Kidney tubule cell (primary cell): Measurements from ENCODE around the gene CFDP1.

Experiments
- DNase-seq: peaks from one replicate; pipeline ENCODE4 v3.0.0-alpha.2; 2018; ENCODE audit warnings: low spot score

CFDP1 gene

DNA sequence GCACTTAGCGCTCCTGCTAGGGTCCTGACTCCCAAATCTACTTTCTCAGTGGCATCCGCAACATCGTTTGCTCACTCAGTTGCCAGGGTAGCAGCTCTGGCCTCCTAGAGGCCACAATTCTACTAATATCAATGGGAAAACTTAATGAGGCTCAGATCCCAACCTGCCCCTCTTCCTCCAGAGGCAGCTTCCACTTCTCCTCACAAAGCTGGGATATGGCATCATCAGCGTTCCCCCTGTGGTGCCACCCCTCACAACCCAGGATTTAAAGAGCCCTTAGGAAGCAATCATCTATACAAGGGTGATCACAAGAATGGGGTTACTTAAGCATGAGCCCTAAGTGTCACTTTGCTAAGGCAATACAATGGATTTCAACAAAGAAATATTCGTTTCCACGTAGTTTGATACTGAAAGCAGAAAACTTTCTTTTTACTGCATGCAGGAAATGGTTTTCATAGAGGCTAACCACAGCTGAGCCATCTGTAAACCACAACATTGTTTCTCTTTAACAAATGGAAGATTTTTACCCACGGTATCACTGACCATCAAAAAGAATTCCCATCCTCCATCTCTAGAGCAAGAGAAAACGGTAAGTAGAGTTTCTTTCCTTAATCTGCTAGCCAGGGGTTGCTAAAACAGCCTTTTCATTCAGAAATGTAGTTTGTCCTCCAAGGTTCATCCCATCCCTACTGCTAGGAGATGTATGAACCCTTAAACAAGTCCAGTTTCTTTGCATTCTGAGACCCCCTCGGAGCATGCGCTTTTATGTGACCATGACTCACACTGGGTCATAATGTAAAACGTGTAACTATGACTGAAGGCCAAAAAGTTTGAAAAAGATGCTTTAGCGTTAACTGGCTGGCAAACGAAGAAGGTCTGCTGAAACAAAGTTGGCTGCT, 113.5 kb downstream of the CFDP1 start:
- peak; percentile 83 for DNase-seq

DNA sequence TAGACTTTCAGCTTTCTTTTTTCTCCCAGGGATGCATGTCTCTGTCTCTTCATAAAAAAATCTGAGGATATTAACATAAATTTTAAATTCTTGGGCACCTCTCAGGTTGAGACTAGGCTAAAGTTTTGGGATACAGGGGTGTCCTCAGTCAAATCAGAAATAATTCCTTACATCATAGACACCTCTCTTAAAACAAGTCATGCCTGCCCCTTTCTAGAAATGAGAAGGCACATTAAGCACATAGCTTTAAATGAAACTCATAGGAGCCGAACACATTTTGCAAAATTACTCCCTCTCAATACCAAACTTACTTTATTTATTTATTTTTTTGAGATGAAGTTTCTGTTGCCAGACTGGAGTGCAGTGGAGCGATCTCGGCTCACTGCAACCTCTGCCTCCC, 114.6 kb downstream of the CFDP1 start:
- DNase-seq, result no peak

DNA sequence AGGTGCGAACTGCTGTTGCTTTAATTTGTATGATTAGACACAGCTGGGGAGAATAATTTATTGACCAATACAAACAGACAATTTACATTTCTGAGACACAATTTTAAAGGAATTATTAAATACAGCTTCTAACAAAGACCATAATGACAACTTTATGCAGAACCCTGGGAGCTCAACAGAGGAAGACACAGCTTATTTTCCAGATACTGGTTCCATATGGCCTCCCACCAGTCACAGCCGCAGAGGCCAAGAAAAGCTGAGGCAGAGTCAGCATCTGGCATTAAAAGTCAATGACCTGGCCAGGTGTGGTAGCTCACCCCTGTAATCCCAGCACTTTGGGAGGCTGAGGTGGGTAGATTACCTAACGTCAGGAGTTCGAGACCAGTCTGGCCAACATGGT, 115.8 kb downstream of the CFDP1 start:
- DNase-seq, result no peak

DNA sequence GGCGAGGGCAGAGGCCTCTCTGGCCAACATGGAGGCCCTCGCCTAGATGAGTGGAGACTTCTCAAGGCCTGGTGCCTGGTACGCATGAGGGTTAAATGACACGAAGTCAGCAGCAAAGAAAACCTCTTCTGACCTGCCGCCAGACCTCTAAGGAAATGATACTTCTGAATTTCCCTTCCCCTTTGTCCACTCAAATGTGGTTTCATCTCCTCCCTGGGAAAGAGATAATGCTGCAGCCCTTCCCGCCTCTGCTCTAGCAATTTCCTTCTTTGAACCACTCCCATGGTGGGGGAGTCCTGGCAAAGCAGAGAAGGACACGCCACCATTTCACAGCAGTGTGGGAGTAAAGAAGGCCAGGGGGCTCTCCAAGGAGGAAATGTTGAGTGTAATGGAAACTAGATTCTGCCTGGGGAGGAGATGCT, 116.2 kb downstream of the CFDP1 start:
- no peak for DNase-seq

DNA sequence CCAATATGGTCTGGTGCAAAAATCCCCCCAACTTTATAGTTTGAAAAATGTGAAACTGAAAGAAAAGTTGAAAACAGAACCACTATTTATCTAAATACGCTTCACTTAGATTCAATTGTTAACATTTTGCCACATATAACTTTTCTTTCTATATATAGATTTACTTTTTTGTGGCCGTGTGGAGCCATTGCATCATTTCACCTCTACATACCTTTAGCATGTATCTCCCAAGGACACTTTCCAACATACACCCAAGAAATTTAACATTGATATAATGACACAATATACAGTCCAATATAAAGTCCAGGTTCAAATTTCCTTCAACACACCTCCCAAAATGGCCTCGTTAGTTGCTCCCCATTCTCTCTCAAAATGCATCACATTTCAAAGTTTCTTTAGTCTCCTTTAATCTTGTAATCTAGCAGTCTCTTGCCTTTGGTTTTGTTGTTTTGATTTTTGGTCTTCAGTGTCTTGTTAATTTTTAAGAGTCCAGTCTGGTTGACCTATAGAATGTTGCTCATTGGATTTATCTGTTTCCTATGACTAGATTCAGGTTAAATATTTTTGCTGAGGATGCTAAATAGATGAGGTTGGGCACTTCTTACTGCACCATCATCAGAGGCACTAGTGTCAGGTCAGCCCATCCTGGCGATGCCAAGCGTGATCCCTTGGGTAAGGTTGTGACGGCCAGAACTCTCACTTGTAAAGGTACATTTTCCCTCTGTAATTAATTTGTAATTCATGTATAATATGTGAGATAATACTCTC, 117.6 kb downstream of the CFDP1 start:
- no peak for DNase-seq

DNA sequence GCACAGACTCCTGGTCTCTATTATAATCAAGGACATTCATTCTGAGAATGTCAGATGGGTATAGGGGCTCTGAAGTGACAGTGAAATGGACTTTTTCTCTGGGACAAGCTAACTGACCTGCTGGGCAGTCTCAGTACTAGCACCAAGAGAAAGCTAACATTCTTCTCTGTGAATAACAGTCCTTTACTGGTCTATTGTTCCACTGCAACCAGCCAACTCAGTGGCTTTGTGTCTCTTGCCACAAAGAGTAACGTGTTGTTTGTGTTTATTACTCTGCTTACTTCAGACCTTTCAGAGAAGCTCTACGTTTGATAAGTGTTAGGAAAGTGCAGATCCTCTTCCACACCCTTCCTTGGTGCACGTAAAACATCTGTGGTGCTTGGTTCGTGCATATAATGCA, 120.4 kb downstream of the CFDP1 start:
- no peak for DNase-seq

DNA sequence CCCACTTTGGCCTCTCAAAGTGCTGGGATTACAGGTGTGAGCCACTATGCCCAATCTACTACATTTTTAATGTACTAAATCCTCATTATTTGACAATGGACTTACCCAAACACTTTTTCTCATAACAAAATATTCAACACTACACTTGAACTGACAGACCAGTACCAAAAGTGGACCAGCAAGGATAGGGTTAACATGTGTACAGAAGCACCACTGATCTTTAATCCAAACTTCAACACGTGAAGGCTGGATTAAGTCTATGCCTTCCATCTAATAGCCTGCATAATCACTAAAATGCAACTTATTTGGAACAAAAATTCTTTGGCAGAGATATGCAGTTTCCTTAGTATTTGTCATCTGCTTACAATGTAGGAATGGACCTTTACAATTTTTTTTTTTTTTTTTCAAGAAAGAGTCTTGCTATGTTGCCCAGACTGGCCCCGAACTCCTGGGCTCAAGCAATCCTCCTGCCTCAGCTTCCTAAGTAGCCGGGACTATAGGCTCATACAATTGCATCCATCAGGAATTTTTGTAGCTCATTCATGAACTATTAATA, 121.8 kb downstream of the CFDP1 start:
- no peak for DNase-seq

DNA sequence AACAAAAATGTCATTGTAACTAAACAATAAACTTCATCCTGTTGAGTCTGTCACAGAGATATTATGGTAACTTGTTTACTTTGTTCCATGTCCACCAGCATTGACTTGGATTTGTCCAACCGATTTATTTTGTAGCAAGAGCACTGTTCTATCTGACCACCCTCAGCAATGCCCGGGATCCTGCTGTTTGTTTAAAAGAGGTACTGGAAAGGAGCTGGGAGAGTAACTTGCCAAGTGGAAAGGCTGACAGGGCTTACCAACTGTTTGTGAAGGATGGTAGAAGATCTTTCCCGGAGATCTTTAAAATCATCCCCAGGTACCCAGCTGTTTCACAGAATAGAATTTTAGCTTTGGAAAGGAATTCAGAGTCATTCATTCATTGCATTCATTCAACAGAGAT, 122.8 kb downstream of the CFDP1 start:
- no peak for DNase-seq

DNA sequence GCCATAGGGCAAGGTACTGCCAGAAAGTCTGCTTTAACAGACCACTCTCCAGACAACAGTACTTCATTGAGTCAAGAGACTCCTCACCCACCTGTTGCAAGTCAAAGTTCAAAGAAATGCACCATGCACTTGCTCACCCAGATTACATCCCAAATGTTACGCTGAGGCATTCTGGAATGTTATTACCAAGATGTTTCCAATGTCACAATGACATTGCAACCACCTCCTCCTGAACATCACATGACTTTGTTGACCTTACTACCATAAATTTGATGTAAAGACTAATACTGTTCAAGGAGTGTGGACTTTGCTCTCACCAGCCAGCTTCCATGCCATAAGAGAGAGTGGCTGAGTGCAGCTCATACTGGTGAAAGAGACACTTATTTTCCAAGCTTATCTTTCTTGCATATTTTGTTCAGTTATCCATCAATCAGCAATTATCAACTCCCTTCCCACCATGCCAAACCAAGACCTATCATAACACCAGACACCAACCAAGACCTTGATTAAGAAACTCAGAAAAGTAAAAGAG, 123.3 kb downstream of the CFDP1 start:
- DNase-seq, result no peak

DNA sequence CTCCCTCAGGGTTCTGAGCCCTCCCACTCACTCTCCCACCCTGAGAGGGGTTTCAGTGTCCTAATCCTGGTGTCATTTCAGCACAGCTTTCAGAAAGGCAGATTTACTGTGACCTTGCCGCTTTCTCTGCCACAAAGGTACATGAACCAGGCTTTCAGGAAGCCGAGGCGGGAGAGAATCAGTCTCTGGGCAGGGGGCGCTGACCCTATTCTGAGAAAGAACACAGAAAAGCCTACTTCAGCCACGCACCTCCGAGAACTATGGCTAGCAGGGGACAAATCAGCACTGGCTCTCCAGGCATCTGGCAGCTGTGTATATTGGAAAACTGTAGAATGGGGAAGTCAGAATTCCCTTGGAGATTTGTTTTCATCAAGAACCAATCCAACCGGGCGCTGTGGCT, 124.1 kb downstream of the CFDP1 start:
- no peak for DNase-seq

DNA sequence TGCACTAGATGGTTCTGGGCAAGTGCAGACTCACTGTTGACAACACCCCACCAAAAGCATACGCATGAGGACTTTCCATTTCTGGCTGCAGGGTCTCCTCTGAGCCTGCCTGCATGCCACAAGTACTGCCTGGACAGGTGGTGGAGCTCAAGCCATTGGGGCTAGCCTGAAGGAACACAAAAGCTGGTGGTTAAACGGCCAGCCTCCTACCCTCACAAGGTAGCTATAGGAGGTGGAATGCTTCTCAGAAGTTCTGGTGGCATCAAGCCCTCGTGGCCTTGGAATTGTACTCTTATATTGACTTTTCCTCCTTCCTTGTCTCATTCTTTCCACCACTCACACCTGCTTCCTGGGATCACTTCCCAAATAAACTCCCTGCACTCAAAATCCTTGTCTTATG, 125.3 kb downstream of the CFDP1 start:
- DNase-seq, result no peak

DNA sequence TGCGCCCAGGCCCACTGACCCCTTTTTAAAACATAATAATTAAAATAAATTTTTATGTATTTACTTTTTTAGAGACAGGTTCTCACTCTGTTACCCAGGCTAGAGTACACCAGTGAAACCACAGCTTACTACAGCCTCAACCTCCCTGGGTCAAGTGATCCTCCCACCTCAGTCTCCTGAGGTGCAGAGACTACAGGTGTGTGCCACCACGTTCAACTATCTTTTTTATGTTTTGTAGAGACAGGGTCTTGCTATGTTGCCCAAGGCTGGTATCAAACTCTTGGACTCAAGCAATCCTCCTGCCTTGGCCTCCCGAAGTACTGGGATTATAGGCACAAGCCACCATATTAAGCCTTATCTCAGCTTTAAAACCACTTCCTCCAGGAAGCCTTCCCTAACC, 125.8 kb downstream of the CFDP1 start:
- DNase-seq, result no peak

DNA sequence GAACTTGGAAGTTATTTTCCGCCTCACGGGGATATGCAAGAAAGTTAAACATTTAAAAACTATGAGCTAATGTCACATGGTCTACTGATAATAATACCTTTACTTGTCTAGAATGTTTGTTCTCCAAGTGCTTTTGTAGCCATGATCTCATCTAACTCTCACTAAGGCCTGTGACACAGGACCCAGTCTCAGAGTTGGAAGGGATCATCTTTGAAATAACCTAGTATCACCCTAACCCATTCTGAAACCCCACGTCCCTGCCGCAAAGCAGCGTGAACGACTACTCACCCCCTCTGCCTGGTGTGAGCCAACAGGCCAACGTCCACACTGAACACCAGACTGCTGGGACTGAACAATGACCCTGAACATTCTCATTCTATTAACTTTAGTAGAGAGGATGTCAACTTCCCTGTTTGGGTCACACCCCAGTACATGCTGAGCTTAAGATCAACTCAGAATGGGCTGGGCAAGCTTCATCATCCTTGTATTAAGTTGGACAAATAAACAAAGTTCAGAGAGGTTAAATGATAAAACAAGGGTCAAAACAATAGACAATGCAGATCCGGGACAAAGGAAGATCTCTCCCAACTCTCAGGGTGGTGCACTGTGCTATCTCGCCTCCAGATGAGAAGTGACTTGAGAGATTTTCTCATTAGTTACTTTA, 127.1 kb downstream of the CFDP1 start:
- DNase-seq, result peak; percentile 90

DNA sequence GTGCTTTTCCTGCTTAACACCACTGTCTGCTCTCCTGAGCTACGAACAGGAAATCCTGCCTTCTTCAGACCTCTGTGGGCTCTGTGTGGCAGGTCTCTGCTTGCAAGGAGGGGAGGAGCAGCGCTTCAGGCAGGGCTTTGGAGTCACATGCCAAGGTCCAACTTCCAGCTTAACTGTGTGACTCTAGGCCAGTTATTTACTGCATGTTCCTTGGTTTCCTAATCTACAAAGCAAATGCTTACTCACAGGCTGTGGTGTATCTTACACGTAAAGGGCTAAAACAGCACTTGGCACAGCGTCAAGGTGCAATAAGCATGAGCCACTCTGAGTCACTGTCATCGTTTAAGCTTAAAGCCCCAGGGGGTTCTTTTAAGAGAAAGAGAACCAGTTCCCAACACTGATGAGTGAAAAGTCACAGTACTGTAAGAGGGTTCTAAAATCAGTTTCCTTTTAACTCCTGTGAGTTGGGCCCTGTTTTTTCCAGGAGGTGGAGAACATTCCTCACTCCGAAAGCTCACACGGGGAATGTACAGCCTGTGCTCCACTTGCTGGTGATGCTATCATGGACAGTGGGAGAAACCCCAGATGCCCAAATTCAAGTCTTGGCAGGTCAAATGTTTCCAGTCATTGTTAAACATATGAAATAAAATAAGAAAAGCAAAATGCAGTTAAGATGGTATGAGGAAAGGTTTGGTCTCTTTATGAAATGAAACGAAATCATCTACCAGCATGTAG, 127.8 kb downstream of the CFDP1 start:
- peak; percentile 100 for DNase-seq

DNA sequence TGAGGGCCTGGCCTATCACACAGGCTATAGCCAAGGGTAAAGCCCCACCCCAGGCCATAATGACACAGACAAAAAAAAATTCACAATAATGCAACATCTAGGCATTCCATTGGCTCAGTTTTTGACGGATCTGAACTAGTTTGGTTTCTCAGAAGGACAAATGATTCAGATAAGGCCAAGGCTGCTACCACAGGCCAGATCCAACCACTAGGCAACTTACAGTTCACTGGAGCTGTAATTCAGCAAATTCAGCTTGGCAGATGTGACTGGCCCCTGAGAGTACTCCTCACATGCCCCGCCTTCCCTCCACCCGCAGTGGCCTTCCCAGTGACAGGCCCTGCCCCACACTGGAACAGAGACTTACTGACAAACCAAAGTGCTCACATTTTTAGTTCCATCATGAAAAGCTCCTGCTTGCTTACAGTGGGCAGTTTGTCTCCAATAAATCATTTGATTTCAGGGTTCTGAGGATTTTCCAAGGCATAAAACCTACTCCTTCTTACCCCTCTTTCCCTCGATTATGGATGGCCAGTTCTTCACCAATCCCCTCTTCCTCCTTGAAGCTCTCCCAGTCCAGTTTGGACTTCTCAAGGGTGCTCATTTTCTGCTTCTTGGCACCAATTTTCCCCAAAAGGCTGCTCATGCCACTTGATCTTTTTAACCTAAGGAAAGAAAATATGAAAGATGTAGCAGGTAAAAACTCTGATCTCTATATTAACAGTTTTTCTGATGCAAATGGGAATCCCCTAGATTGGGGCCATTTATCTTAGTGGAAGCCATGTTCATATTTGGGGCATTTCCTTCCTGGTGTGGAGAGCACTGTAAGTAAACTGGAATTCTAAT, 128.6 kb downstream of the CFDP1 start:
- DNase-seq, result peak; percentile 89

DNA sequence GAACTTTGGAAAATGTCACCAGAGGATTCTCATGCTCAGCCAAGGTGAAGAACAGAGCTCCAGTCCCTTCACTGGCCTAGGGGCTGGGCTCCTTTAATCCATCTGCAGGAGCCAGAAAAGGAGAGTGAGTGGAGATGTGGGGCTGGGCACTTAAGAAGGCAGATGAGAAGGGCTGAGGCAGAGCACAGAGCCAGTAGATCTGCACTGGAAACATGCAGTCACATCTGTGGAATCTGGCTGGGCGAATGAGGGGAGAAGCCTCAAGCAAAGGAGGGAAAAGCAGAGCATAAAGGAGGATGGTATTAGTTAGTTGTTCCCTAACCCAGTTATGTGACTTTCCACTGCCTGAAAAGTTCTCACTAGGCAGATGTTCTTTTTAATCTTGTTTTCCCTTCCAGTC, 131.5 kb downstream of the CFDP1 start:
- DNase-seq, result no peak

DNA sequence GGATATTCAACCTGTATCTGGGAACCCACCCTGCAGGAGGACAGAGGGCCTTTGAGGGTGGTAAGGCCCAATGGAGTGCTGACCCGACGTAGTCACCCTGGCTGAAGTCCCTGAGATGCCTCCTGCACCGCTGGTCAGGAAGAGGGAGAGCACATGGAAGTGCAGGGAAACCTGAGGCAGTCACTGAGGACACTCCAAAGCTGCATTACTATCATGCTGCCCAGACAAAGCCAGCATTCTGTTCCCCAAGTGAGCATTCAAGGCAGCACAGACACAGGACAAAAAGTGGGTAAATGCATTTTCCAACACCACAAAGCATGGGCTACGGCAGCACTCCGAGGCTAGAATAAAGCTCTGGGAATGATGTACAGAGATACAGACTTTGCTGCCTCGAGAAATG, 135.0 kb downstream of the CFDP1 start:
- no peak for DNase-seq

DNA sequence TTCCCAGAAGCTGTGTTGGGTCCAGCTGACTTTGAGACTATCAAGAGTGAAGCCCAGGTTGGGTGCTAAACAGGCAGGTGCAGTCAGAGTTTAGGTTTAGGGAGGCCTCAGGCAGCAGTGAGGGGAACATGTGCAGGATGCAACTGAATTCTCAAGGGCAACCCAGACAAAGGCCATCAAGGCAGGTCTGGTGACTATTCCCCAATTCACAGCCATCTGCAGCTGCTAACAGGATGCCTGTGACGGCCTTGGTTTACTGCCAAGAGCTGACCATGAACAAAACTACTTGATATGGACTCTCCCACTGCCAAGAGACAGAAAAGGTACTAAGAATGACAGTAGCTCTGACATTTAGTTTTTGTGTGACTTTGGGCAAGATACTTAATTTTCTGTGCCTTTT, 136.7 kb downstream of the CFDP1 start:
- no peak for DNase-seq

DNA sequence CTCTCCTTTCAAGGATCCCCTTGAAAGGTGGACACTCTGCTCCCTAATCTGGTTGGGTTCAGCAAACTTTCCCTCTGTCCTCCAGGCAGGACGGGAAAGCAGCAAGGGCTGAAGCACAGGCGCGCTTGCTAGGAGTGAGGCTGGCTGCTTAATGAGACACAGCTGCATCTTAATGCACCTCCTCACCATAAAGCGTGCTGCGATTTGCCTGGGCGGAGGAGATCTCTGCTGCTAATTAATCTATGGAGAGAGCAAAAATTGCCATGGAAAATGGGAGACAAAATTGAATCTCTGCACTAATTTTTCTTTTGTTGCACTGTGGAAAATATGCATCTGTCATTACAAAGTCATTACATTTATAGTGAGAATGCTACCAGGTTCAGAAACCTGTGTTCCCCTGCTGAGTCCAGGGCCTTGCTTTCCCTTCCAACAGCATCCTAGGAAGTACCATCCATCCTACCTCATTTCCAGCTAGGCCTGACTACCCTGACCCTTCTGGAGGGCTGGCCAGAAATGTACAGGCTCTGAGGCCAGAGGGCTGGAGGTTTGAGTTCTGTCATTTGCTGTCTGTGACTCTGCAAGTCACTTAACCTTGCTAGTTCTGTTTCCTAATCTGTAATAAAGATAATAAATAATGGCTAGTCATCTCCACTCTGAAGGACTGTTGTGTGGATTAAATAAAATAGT, 138.4 kb downstream of the CFDP1 start:
- no peak for DNase-seq

DNA sequence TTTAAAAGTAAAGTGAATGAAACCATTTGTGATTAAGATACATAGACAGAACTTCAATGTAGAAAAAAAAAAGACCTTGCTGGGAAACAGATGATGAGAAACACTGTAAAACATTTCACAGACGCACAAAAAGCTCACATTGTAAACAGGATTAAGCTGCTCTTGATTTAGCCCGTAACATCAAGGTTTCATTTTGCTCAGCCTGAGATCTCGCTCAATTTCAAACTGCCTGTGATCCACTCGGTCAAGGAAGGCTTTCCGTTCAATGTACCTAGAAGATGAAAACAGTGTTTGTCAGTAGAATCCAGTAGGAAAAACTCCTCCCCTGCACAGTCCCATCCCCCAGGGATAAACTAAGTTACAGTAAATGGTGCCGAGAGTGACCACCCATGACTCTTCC, 139.5 kb downstream of the CFDP1 start:
- DNase-seq, result no peak
